ENCODE measurements around the gene CD151.

Gene CD151

DNA sequence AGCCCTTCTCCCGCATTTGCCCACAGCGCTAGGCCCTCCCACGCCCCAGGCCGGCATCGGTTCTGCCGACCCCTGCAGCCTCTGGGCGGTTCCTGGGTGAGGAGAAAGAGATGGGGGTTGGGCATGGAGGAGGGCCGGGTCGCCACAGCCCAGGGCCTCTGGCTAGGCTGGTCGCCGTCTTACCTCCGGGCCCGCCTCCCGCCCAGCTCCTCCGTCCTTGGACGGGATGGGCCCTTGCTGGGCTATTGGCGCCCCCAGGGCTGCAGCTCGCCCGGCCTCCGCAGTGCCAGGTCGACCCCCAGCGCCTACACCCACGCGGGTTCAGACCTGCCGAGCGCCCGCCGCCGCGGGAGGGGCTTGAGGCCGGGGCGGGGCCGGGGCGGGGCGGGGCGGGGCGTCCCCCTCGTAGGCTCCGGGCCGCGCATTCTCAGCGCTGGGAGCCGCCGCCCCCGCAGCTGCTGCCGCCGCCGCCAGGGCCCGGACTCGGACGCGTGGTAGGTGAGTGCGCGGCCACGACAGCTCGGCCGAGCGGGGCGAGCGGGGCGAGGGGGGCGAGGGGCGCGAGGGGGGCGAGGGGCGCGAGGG lies at the start of gene CD151:
Gene CD151 (plus strand): TSS at position 424 of the 585 bp plus-strand sequence. CDS start 3,118 bp downstream, outside the sequence.
- no peak for DNase-seq (ENCODE audit: low read depth)

- DNase-seq (ENCODE audit: low read depth) = no peak
Measured at GRCh38 chr11:783581-784015, 49.2 kb upstream of the CD151 start.

DNA sequence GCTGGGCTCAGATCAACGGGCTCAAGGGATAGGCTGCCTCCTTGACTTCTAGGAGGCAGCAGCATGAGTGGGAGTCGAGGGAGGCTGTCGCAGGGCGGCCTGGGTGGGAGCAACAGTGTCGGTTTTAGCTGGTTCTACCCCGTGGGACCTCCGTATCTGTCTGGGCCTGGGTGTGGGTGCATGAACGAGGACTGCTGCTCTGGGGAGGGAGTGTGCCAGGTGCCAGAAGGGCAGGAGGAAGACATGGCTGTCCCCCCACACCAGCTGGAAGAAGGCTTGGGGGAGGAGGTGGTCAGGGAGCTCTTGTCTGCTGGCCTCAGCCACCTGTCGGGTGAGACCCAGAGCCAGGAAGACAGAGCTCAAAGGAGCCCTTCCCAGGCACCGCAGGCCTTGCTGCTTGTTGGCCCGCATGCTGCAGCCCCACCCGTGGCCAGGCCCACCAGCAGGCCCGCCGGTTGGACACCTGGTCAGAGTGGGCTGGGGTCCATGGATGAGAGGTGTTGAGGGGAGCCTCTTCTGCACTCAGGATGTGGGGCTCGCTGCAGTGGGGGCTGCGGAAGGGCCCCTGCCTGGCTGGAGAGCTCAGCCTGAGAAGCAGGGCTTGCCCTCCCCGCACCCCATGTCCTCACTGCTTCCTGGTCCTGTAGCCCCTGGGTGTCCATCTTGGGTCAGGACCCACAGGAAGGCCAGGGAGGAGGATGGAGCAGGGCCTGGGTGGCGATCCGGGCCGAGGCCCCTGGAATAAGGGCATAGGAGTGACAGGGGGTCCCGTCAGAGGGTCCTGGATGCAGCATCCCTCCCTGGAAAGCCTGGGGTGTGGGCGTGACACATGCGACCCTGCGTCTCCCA lies 46.3 kb upstream of the CD151 start:
- no peak for DNase-seq (ENCODE audit: low read depth)

GRCh38 chr11:787084-787675 lies 45.6 kb upstream of the CD151 start:
- DNase-seq (ENCODE audit: low read depth) = no peak

GRCh38 chr11:788009-788640 lies 44.6 kb upstream of the CD151 start:
- DNase-seq (ENCODE audit: low read depth) = no peak

GRCh38 chr11:788953-789940 lies 43.5 kb upstream of the CD151 start:
- DNase-seq (ENCODE audit: low read depth) = no peak

DNA sequence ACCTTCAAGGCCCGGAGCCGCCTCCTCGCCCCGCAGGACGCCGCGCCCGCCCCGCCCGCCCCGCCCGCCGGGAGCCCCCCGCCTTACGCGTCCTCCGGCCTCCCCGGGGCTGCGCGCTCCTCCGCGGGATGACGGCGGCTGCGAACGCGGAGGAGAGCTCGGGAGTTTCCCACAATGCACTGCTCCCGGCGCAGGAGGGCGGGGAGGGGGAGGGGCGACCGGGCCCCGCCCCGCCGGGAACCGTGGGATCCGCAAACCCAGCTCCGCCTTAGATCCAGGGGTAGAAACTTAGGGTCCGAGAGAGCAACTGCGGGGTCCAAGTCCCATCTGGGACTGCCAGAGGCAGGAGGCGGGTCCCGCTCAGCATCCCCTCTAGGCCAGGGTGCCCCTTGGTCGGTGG lies 42.8 kb upstream of the CD151 start, which contains the start of gene CEND1:
Gene CEND1 (minus strand): TSS at position 148 of the 400 bp plus-strand sequence. CDS start 1,514 bp downstream, outside the sequence.
- DNase-seq (ENCODE audit: low read depth) = no peak

DNA sequence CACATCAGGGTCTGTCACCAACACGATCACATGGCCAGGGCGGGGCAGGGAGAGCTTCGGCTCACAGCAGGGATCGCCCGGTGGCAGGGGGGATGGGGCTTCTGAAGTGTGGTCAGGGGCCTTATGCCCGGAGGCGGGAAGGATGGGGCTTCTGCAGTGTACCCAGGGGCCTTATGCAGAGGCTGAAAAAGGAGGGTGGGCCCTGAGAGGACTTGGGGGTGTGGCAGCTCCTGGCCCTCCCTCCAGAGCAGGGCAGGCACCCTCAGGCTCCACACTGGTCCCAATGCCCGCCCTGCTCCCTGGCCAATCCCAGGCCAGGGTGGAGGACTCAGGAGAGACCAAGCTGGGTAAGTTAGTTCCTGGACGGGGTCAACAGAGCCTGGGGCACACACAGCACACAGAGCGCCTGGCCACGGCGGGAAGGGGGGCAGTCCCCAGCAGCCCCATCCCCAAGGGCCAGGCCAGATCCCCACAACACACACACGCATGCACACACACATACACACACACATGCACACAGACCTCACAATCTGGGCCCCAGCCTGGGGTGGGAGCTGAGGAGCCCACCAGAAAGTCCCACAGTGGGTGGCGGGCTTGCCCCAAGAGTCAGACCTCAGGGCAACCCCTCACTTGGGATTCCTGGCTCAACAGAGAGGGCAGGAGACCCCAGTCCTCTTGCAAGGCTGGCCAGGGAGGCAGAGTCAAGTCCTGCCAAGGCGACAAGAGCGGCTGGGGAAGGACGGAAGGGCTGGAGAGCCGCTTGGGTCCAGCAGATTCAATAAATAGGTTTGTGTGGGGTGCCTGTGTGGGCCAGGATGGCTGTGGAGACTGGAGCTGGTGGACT lies 41.8 kb upstream of the CD151 start:
- DNase-seq (ENCODE audit: low read depth) = no peak

DNA sequence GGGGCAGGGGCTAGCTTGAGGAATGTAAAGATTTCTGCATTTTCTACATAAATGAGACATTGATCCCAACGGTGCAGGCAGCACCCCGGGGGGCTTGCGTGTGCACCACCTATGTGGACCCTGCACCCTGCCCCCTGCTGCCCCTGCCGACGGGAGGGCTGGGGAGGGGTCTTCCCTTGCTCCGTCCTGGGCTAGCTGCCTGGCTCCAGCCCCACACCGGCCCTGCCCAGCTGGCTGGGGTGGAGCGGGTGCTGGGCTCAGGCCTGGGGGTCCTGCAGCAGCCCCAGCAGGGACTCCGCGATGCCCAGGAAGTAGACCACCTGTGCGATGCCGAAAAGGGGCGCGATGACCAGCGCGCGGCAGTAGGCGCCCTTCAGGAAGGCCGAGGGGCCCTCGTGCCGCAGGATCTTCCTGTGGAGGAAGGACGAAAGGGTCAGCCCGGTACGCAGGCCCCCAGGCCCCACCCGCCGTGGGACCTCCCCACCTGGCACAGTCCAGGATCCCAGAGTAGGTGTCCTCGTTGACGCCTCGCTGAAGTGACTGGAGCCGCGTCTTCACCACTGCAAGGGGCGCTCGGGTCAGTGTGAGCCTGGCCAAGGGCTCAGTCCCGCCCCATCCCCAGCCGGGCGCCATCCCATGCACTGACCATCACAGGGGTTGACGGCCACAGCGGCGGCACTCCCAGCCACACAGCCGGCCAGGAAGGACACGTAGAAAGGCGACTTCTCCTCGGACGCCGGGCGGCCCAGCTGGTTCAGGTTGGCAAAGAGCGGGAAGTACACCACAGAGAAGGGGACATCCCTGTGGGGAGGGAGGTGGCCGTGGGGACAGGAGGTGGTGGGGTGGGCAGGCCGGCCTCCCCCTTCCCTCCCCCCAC lies 40.9 kb upstream of the CD151 start:
- DNase-seq (ENCODE audit: low read depth) = no peak

DNA sequence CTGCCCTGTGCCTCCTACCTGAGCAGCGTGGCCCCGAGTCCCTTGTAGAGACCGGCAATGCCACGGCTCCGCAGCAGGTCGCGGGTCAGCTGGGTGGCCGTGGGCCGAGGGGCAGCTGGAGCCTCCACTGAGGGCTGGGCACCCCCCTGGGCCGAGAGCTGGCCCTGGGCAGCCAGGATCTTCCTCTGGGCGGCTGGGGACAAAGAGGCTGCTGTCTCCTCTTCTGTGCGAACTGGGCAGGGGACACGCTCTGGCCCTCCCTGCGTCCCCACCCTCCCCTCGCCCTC lies 40.3 kb upstream of the CD151 start:
- no peak for DNase-seq (ENCODE audit: low read depth)

GRCh38 chr11:792873-793272 lies 39.9 kb upstream of the CD151 start:
- no peak for DNase-seq (ENCODE audit: low read depth)

DNA sequence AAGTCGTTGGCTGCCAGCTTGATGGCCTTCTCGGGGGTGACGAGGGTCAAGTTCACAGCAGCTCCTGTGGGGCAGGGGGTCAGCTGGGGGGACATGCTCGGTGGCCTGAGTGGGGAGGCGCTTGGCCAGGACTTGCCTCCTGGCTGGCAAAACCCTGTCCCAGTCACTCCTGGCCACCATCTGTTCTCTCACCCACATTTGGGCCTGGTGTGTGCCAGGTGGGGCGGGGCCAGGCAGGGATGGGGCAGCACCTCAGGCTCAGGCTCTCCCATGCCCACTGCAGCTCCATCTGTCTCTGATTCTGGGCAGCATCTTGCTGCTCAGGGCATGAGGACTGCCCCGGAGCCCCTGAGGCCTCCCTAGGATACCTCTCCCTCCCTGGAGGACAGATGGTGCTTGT lies 39.2 kb upstream of the CD151 start:
- no peak for DNase-seq (ENCODE audit: low read depth)

DNA sequence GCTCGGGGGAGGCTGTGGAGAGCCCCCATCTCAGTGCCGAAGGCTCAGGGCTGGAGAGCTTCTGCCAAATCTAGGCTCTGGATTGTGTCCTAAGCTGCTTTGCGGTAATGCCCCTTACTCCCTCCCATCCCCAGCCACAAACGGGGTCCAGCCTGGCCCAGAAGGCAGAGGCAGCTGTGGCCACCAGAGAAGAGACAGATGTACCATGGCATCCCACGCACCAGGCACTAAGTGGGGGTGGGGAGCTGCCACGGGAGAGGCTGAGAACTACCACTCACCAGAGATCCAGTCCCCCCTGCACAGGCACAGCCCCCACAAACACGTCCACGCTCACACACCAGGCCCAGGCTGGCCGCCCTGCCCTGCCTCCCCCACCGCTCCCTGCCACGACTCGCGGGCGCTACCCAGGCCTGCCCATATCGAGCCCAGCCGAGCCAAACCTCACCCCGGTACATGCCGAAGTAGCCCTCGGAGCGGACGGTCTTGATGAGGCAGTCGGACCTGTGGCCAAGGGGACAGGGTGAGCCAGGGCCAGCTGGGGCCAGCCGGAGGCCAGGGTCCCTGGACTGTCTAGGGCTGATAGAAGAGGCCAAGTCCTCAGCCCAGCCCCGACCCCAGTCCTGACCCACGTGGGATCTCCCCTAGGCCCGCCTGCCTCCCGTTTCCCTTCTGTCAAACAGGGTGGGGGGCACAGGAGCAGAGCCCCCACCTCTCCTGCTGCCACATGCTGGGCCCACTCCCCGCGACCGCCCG lies 38.6 kb upstream of the CD151 start:
- no peak for DNase-seq (ENCODE audit: low read depth)

DNA sequence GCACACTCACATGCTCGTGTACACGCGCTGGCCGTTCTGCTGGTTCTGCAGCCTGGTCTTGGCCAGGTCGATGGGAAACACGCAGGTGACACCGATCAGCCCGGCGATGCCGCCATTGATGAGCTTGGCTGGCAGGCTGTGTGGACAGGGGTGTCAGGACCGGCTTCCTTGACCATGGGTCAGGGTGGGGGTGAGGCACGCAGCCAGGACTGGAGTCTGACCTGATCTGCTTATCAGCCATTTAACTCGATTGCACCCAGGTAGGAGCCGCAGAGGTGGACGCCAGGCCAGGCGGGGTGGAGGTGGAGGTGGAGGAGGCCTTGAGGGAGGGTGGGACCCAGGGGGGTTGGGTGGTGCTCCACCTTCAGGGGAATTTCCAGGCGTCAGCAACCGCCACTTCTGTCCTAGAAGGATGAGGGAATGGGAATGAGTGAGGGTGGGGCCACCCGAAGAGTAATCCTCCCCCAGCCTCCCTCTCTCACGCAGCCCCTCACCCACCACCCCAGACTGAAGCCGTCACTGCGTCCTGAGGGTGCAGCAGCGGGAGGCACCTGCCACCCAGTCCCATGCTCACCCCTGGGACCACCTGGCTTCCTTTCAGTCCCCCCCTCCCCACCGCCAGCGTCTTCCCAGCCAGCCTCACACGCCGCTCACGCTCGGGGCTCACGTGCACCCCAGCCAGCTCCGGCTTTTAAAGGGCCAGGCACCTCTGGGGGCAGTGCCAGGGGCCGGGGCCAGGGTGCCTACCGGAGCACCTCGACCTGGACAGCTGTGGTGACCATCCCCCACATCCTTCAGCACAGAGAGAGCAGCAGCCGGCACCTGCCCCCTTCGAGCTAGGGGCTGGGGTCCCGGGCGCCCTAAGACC lies 37.8 kb upstream of the CD151 start:
- DNase-seq (ENCODE audit: low read depth) = no peak

GRCh38 chr11:795634-796564 lies 36.9 kb upstream of the CD151 start:
- DNase-seq (ENCODE audit: low read depth) = peak; percentile 58

GRCh38 chr11:796565-797295 lies 36.0 kb upstream of the CD151 start:
- DNase-seq (ENCODE audit: low read depth) = no peak
